DOHH2 (cell line): ENCODE measurements around the gene CDIPT.

Experiments used
- CTCF ChIP-seq: fragments of 200-600 bp; sonication (generic); IDR thresholded peaks from one replicate; pipeline ENCODE4 v1.5.1; 2014; ENCODE audit warnings: antibody characterized with exemption, mild to moderate bottlenecking, low read depth, low read length; ENCODE audit not compliant: poor library complexity, severe bottlenecking
- EZH2phosphoT487 ChIP-seq: fragments of 200-600 bp; sonication (generic); IDR thresholded peaks from 2 replicates; pipeline ENCODE4 v1.6.1; 2017; ENCODE audit warnings: borderline replicate concordance, mild to moderate bottlenecking, antibody characterized with exemption, low read length, moderate library complexity, mixed read lengths

GRCh38 chr16:29811896-29812665 lies 50.9 kb downstream of the CDIPT start, which contains the start of gene PRRT2:
- no peak for TF ChIP-seq CTCF
- no peak for TF ChIP-seq EZH2phosphoT487
